Hematopoietic multipotent progenitor cell treated with erythropoietin and hydrocortisone succinate and interleukin-3 and kit ligand, for 4 days (in vitro differentiated cells): ENCODE measurements around the gene INPP5B.

Source experiments
- DNase-seq: peaks from one replicate; pipeline ENCODE4 v3.0.0-alpha.2; 2015

Gene INPP5B

GRCh38 chr1:37865348-37866120 is 81.3 kb downstream of the INPP5B start:
- DNase-seq = no peak

- no peak for DNase-seq
Measured at GRCh38 chr1:37862330-37862729, 84.5 kb downstream of the INPP5B start.

- DNase-seq = no peak
Measured at GRCh38 chr1:37861151-37861550, 85.7 kb downstream of the INPP5B start.

- no peak for DNase-seq
Measured at GRCh38 chr1:37860346-37860666, 86.5 kb downstream of the INPP5B start.

- peak; percentile 99 for DNase-seq
Measured at GRCh38 chr1:37859507-37860345, 87.1 kb downstream of the INPP5B start, which contains the start of gene MTF1. MTF1 (minus strand) TSS chr1:37859592; CDS start chr1:37857658, 1,934 bp downstream.

GRCh38 chr1:37858931-37859506 is 87.8 kb downstream of the INPP5B start:
- peak; percentile 40 for DNase-seq

GRCh38 chr1:37854406-37854805 is 92.4 kb downstream of the INPP5B start:
- peak; percentile 28 for DNase-seq

- DNase-seq = no peak
Measured at GRCh38 chr1:37853157-37853556, 93.7 kb downstream of the INPP5B start.

GRCh38 chr1:37851782-37852210 is 95.1 kb downstream of the INPP5B start:
- DNase-seq = peak; percentile 45

- DNase-seq = no peak
Measured at GRCh38 chr1:37851262-37851661, 95.6 kb downstream of the INPP5B start.

GRCh38 chr1:37850352-37850955 is 96.4 kb downstream of the INPP5B start:
- DNase-seq = peak; percentile 44

- DNase-seq = no peak
Measured at GRCh38 chr1:37849480-37849879, 97.4 kb downstream of the INPP5B start.

- no peak for DNase-seq
Measured at GRCh38 chr1:37846647-37847339, 100.1 kb downstream of the INPP5B start.

GRCh38 chr1:37845786-37846185 is 101.1 kb downstream of the INPP5B start:
- DNase-seq = peak; percentile 50

- no peak for DNase-seq
Measured at GRCh38 chr1:37845049-37845646, 101.7 kb downstream of the INPP5B start.

GRCh38 chr1:37844536-37844935 is 102.3 kb downstream of the INPP5B start:
- no peak for DNase-seq

- no peak for DNase-seq
Measured at GRCh38 chr1:37841652-37842051, 105.2 kb downstream of the INPP5B start.

- no peak for DNase-seq
Measured at GRCh38 chr1:37840711-37841110, 106.1 kb downstream of the INPP5B start.

GRCh38 chr1:37839676-37840075 is 107.2 kb downstream of the INPP5B start:
- no peak for DNase-seq

GRCh38 chr1:37836788-37837187 is 110.1 kb downstream of the INPP5B start:
- no peak for DNase-seq

GRCh38 chr1:37831809-37832208 is 115.0 kb downstream of the INPP5B start:
- DNase-seq = no peak

- no peak for DNase-seq
Measured at GRCh38 chr1:37831109-37831508, 115.7 kb downstream of the INPP5B start.
